HCT116 (cell line): Measurements from ENCODE around the gene IMPG2. TPM values are rescaled to one million over a fixed set of nuclear protein-coding genes. Genes with fewer than 3 reads are reported as not detected.

Experiments used
- ATAC-seq: fragments of 200-7000 bp; cut with Tn5 transposase; 2 replicates; pipeline ENCODE4 v1.9.1; 2020; ENCODE audit warnings: mild to moderate bottlenecking, moderate library complexity
- BruUV-seq: library from RNA; stranded (reverse); fragments of 400-500 nt; replicated peaks from 2 replicates; lab custom pipeline; 2021; lab: Mats Ljungman, UMichigan
- CTCF ChIA-PET: fragments of 300-600 bp; sonication (Branson Sonifier 250); formaldehyde crosslinking; loops from one replicate; lab custom pipeline; 2021; ENCODE audit warnings: antibody characterized with exemption; lab: Charles Lee
- POLR2A ChIA-PET: fragments of 300-600, 350-600 bp; sonication (Branson Sonifier 250); formaldehyde crosslinking; loops from one replicate; lab custom pipeline; 2021; ENCODE audit warnings: antibody characterized with exemption; lab: Charles Lee
- RAD21 ChIA-PET, 2 experiments: fragments of 300-600 bp; sonication (Branson Sonifier 250); formaldehyde crosslinking; loops; one replicate each; lab custom pipeline; 2023; ENCODE audit warnings: low total read pairs in 2 of 2; ENCODE audit not compliant: uncharacterized antibody in 2 of 2, unreplicated experiment in 2 of 2, low non-redundant PET in 1 of 2; lab: Charles Lee
- DNase-seq: peaks from one replicate; pipeline ENCODE4 v3.0.0-alpha.2; 2010; ENCODE audit warnings: low read depth, low spot score
- H2AFZ ChIP-seq: fragments of 200-600 bp; shearing (Covaris generic), sonication (generic); 2 replicates; pipeline ENCODE4 v1.6.1; 2017; ENCODE audit warnings: low read depth, mixed run types, mixed read lengths, antibody characterized with exemption, low read length; ENCODE audit not compliant: poor library complexity, severe bottlenecking
- H3K27ac ChIP-seq: 2 replicates; pipeline ENCODE4 v1.5.1; 2012; ENCODE audit warnings: low read depth, low read length
- H3K27me3 ChIP-seq: fragments of 200-600 bp; sonication (generic); 2 replicates; pipeline ENCODE4 v1.6.1; 2016; ENCODE audit warnings: mixed run types, low read length, mixed read lengths; ENCODE audit not compliant: insufficient read depth
- H3K36me3 ChIP-seq, 2 experiments: fragments of 200-500 bp in 1 of 2; fragments of 200-600 bp in 1 of 2; sonication (Bioruptor generic) in 1 of 2; sonication (generic) in 1 of 2; 2 replicates each; pipeline versions ENCODE4 v1.5.1 to v1.6.1; 2014 to 2016; ENCODE audit warnings: low read length in 2 of 2, inconsistent platforms in 1 of 2, mixed read lengths in 1 of 2, mixed run types in 1 of 2; ENCODE audit not compliant: insufficient read depth in 2 of 2, control insufficient read depth in 1 of 2
- H3K4me1 ChIP-seq, 2 experiments: fragments of 200-600 bp in 1 of 2; sonication (generic) in 1 of 2; 2 replicates each; pipeline versions ENCODE4 v1.5.1 to v1.6.1; 2012 to 2017; ENCODE audit warnings: low read length in 2 of 2, inconsistent platforms in 1 of 2, mild to moderate bottlenecking in 1 of 2, mixed read lengths in 1 of 2, mixed run types in 1 of 2, moderate library complexity in 1 of 2; ENCODE audit not compliant: insufficient read depth in 2 of 2, control insufficient read depth in 1 of 2
- H3K4me2 ChIP-seq: fragments of 200-600 bp; sonication (generic); 2 replicates; pipeline ENCODE4 v1.6.1; 2017; ENCODE audit warnings: mixed run types, low read length, mixed read lengths
- H3K4me3 ChIP-seq, 2 experiments: fragments of 200-600 bp in 1 of 2; sonication (generic) in 1 of 2; replicated peaks in 1 of 2; 2 replicates each; pipeline ENCODE4 v1.5.1; 2011 to 2016; ENCODE audit warnings: low read length in 2 of 2, control low read depth in 1 of 2, low read depth in 1 of 2, mild to moderate bottlenecking in 1 of 2, mixed read lengths in 1 of 2, mixed run types in 1 of 2
- H3K79me2 ChIP-seq: fragments of 200-600 bp; sonication (generic); 2 replicates; pipeline ENCODE4 v1.6.1; 2017; ENCODE audit warnings: mild to moderate bottlenecking, mixed run types, low read length, moderate library complexity, mixed read lengths; ENCODE audit not compliant: insufficient read depth
- H3K9ac ChIP-seq: fragments of 200-600 bp; sonication (generic); 2 replicates; pipeline ENCODE4 v1.6.1; 2016; ENCODE audit warnings: low read length, mixed read lengths
- H3K9me2 ChIP-seq: fragments of 200-600 bp; sonication (generic), shearing (Covaris generic); 2 replicates; pipeline ENCODE4 v1.6.1; 2017; ENCODE audit warnings: mixed run types, mild to moderate bottlenecking, moderate library complexity; ENCODE audit not compliant: insufficient read depth
- H3K9me3 ChIP-seq, 2 experiments: fragments of 200-500 bp in 1 of 2; fragments of 200-600 bp in 1 of 2; sonication (Bioruptor generic) in 1 of 2; sonication (generic) in 1 of 2; 2 replicates each; pipeline ENCODE4 v1.6.1; 2014 to 2017; ENCODE audit warnings: low read length in 2 of 2, mixed read lengths in 2 of 2, inconsistent platforms in 1 of 2, low read depth in 1 of 2, mild to moderate bottlenecking in 1 of 2, mixed run types in 1 of 2, moderate library complexity in 1 of 2; ENCODE audit not compliant: control insufficient read depth in 1 of 2, insufficient read depth in 1 of 2
- H4K20me1 ChIP-seq: fragments of 200-600 bp; sonication (generic), shearing (Covaris generic); 2 replicates; pipeline ENCODE4 v1.6.1; 2017; ENCODE audit warnings: mixed run types, mild to moderate bottlenecking, moderate library complexity; ENCODE audit not compliant: insufficient read depth
- CBX3 ChIP-seq: IDR thresholded peaks from 2 replicates; pipeline ENCODE4 v1.6.1; 2012; ENCODE audit warnings: low read depth
- CEBPB ChIP-seq: IDR thresholded peaks from 2 replicates; pipeline ENCODE4 v1.6.1; 2012; ENCODE audit warnings: low read depth
- FOSL1 ChIP-seq: IDR thresholded peaks from 2 replicates; pipeline ENCODE4 v1.6.1; 2012; ENCODE audit warnings: low read depth
- POLR2A ChIP-seq: IDR thresholded peaks from 2 replicates; pipeline ENCODE4 v1.7.0; 2011; ENCODE audit warnings: borderline replicate concordance; ENCODE audit not compliant: insufficient read depth, insufficient read length; ENCODE audit errors: extremely low read depth
- RAD21 ChIP-seq: IDR thresholded peaks from 2 replicates; pipeline ENCODE4 v1.6.1; 2012; ENCODE audit warnings: low read depth, mild to moderate bottlenecking
- intact Hi-C: fragments of 100-400 bp; cut with micrococcal nuclease; formaldehyde crosslinking; loops from 2 replicates; pipeline ENCODE4 v1.10.0; 2022
- total RNA-seq: library from RNA; stranded (reverse); gene quantifications from one replicate; pipeline ENCODE4 v1.2.1, GENCODE V29; 2021; ENCODE audit not compliant: unreplicated experiment

IMPG2 gene
- total RNA-seq, 1 experiment from 2014 or later = 0.20 TPM

DNA sequence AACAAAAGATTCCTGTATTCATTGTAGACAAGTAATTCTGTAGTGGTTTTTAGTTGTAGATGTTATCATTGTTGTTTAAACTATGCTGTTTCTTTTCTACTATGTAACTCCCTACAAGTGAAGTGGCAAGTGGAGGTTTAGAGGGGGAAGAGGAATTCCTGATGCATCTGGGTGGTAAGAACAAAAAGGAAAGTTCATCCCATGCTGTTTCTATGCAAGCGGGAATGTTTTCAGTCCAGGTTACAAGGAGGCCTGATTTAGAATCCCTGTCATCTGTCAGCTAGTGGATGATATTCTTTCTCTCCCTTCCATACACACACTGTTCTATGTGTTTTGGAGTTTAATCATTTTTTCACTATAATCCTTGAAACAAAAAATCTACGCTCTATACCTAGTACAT lies 67.4 kb downstream of the IMPG2 start:
- Histone ChIP-seq H3K4me2 (no peak overlapping the region), H3K9ac (no peak overlapping the region), H3K9me3 (no peaks in the 10 kb centered on the region), H3K4me1 (no peaks in the 10 kb centered on the region), H3K27ac (no peak overlapping the region), H3K36me3 (no peaks in the 10 kb centered on the region), H3K9me2 (no peaks in the 10 kb centered on the region), H3K27me3 (no peaks in the 10 kb centered on the region), H3K4me3 (no peak overlapping the region), H2AFZ (no peak overlapping the region), H3K79me2 (no peaks in the 10 kb centered on the region), H4K20me1 (no peaks in the 10 kb centered on the region)
- ChIA-PET CTCF (no interaction called here), POLR2A (no interaction called here), RAD21 (no interaction called here)
- BruUV-seq = no TSS peak
- no peak for TF ChIP-seq FOSL1
- no peak for TF ChIP-seq CEBPB
- no peak for TF ChIP-seq CBX3
- no peak for TF ChIP-seq POLR2A
- no peak for ATAC-seq
- intact Hi-C loops = no loop called here
- no peak for DNase-seq

DNA sequence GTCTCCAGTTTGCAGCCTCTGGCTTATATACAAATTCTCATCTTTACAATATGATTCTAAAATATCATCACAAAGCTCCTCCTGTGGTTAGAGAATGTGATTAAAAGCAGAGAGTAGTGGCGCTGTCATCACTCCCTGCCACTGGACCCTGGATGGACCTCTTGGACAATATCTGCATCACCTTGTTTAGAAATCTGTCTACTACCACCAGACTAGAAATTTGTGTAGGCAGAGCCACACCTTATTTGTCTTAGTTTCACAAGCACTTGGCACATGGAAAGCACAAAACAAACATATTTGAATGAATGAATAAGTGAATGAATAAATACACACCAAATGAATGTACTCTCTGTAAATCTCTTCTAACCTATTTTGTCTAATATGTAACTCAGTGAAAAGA lies 68.1 kb downstream of the IMPG2 start:
- RAD21 ChIA-PET = no interaction called here
- CTCF ChIA-PET = no interaction called here
- POLR2A ChIA-PET = no interaction called here

More for the DNA sequence above, 68.1 kb downstream of the IMPG2 start:
- no peaks in the 10 kb centered on the region for H3K36me3 ChIP-seq
- DNase-seq (no peak), ATAC-seq (no peak)
- H2AFZ ChIP-seq = no peak overlapping the region
- TF ChIP-seq RAD21 (no peak), POLR2A (no peak)
- no peak overlapping the region for H3K4me2 ChIP-seq
- H3K9me3 ChIP-seq = no peaks in the 10 kb centered on the region
- no peak overlapping the region for H3K27ac ChIP-seq
- no peaks in the 10 kb centered on the region for H3K9me2 ChIP-seq
- no peak overlapping the region for H3K9ac ChIP-seq
- no TSS peak for BruUV-seq
- no peaks in the 10 kb centered on the region for H3K4me1 ChIP-seq
- intact Hi-C loops = no loop called here
- no peaks in the 10 kb centered on the region for H4K20me1 ChIP-seq
- H3K79me2 ChIP-seq = no peaks in the 10 kb centered on the region
- no peaks in the 10 kb centered on the region for H3K27me3 ChIP-seq
- H3K4me3 ChIP-seq = no peak overlapping the region
